GM21381 (cell line): Measurements from ENCODE around the gene INPPL1.

Experiments
- ATAC-seq: cut with Tn5 transposase; IDR thresholded peaks from one replicate; pipeline ENCODE4 v1.9.1; 2021; ENCODE audit warnings: mild to moderate bottlenecking, moderate library complexity; ENCODE audit not compliant: unreplicated experiment

The INPPL1 gene

DNA sequence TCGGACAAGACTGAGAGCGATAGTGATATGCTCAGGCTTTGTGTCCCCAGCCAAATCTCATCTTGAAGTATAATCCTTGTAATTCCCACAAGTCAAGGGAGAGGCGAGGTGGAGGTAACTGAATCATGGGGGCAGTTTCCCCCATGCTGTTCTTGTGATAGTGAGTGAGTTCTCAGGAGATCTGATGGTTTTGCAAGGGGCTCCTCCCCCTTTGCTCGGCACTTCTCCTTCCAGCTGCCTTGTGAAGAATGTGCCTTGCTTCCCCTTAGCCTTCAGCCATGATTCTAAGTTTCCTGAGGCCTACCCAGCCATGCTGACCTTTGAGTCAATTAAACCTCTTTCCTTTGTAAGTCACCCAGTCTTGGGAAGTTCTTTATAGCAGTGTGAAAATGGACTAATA, 15.5 kb upstream of the INPPL1 start:
- no peak for ATAC-seq

GRCh38 chr11:72216638-72217037, 7.9 kb upstream of the INPPL1 start, which contains the start of gene FOLR2:
FOLR2 (plus strand) TSS chr11:72216794; CDS start chr11:72218585, 1,791 bp downstream.
- no peak for ATAC-seq

DNA sequence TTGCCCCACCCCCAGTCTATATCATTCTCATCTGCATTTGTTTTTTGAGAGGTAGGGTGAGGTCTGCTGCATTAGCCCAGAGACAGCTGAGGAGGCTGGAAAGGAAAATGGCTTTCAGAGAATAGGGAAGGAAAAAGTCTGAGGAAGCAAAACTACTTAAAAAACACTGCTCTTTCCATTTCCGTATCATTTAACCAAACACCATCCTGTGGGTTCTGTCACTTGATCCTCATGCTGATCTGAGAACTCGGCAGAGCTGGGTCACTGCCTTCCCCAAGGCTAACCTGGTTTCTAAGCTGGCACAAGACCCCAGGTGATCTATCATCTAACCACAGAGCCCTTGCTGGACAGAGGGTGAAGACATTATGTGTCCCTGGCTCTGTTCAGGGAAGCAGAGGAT, 6.7 kb upstream of the INPPL1 start:
- no peak for ATAC-seq

DNA sequence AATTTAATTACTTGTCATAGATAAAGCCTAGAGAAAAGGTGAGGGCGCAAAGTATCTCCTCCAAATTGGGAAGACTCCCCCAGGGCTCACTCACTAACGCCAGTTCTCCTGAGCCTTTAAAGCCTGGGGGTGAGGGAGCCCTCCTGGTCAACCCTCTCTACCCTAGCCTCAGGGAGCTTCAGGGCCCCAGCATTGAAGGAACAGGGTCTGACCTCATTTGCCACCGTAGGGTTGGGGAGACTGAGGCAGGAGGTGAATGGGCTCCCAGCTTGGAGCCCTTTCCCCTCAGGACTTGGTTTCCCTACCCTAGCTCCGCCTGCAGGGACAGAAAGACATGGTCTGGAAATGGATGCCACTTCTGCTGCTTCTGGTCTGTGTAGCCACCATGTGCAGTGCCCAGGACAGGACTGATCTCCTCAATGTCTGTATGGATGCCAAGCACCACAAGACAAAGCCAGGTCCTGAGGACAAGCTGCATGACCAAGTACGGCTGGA, 6.3 kb upstream of the INPPL1 start:
- ATAC-seq = no peak

DNA sequence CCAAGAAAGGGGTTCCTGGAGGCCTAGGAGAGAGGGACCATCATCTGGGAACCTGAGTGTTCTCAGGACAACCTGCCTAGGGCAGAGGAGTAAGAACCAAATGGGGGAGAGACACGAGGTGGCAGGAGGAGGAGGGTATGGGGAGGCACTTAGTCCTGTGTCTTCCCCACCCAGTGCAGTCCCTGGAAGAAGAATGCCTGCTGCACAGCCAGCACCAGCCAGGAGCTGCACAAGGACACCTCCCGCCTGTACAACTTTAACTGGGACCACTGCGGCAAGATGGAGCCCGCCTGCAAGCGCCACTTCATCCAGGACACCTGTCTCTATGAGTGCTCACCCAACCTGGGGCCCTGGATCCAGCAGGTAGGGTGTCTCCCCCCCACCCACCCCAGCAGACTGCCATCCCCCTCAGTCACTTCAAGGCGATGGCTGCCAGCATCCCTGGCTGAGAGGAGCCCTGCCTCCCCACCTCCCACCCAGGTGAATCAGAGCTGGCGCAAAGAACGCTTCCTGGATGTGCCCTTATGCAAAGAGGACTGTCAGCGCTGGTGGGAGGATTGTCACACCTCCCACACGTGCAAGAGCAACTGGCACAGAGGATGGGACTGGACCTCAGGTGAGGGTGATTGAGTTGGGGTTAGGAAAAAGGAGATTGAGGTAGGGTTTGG, 3.7 kb upstream of the INPPL1 start:
- no peak for ATAC-seq

GRCh38 chr11:72221386-72222075, 3.0 kb upstream of the INPPL1 start:
- ATAC-seq = no peak

- ATAC-seq = no peak
Measured at GRCh38 chr11:72222106-72222891, 2.3 kb upstream of the INPPL1 start.

DNA sequence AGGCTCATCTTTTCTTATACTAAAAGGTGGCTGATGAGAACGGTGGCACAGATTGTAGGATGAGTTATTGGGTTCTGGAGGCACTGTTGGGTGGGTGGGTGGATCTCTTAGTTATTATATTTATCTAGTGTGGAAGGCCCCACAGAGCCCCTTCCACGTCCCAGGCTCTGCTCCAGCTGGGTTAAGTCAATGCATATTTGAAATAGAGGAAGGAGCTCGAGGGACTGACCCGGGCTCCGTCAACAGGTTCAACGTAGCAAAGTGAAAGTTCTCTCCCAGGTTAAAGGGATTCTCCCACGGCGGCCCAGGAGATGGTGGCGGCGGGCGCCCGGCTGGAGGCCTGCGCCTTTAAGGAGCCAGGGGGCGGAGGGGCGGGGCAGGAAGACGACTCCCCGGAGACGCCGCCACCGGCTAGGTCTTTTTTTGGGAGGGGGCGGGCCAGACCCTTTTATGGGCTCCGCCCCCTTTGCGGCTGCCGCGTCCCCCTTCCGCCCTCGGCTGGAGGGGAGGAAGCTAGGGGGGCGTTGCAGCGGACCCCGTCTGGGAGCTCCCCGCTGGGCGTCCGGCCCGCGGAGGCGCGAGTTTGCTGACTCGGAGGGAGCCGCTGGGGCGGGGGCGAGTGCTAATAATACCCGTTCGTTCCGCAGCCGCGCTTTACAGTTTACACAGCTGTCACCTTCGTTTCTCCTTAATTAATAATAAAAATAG, 1.5 kb upstream of the INPPL1 start:
- ATAC-seq = peak; percentile 73

- peak; percentile 53 for ATAC-seq
Measured at GRCh38 chr11:72223615-72224563, 678 bp upstream of the INPPL1 start.

DNA sequence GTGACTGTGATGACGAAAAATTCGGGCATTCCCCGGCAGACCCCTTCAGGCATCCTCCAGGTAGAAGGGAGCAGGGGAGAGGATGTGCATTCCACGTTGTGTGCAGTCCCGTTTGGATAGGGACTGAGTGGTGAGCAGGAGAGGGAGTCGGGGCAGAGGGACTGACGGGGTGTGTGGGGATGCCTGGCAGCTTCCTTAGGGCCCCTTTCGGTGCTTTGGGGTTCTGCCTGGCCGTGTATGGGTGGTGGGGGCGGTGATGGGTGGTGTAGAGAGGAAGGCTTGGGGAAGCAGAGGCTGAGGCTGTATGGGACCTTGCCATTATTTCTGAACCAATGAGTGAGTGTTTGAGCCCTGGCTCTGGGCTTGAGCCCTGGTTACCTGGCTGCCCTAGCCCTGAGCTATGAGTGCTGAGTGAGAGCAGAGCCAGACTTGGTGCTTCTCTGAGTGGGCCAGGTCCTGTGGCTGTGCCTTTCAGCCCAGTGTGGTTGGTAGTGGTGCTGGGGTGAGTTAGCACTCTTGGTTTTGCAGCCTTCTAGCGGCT, 914 bp downstream of the INPPL1 start:
- ATAC-seq = no peak

- ATAC-seq = no peak
Measured at GRCh38 chr11:72226701-72227100, 2.1 kb downstream of the INPPL1 start.

GRCh38 chr11:72227316-72228228, 3.0 kb downstream of the INPPL1 start:
- ATAC-seq = no peak

GRCh38 chr11:72228229-72228843, 3.8 kb downstream of the INPPL1 start:
- ATAC-seq = no peak

DNA sequence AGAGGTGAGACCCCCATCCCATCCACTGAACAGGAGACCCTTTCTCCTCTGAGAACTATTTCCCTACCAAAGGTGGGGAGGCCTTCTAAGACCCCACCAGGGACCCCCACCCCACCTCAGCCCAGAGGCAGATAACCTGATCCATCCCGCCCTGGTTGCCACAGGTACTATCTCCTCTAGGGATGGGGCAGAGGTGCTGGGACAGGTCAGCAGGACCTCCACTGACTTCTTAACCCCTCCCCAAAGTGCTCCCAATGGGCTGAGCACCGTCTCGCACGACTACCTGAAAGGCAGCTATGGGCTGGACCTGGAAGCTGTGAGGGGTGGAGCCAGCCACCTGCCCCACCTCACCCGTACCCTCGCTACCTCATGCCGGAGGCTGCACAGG, 4.3 kb downstream of the INPPL1 start:
- no peak for ATAC-seq

DNA sequence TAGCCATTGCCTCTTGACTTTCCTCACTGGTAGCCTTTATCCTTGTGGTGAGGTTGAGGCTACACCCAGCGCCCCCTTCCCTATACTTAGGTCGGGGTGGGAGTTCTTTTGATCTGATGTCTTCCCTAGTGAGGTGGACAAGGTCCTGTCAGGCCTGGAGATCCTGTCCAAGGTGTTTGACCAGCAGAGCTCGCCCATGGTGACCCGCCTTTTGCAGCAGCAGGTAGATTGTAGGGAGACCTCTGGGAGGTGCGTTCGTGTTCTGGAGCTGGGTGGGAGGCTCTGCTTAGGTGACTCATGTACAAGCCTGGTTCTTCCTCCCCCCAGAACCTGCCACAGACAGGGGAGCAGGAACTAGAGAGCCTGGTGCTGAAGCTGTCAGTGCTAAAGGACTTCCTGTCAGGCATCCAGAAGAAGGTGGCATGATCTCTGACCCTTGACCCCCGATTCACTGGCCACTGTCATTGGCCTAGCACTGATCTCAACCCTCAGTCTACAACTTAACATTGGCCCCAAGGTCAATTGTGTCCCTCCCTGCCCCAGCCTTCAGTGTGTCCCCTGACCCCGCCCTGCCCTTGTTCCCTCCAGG, 4.9 kb downstream of the INPPL1 start:
- ATAC-seq = no peak

GRCh38 chr11:72229925-72230763, 5.6 kb downstream of the INPPL1 start:
- no peak for ATAC-seq
